ENCODE measurements around the gene AGTR1.

- TF ChIP-seq CTCF (IDR thresholded peaks at IDR 0.05; ENCODE audit: low read depth, low read length, poor library complexity, severe bottlenecking) (no peak), EZH2phosphoT487 (IDR thresholded peaks at IDR 0.05; ENCODE audit: borderline replicate concordance, low read length) (no peak)
Measured at GRCh38 chr3:148657470-148657869, 40.2 kb upstream of the AGTR1 start.

All from DOHH2 (cell line).